ENCODE results near the gene KSR2.

DNA sequence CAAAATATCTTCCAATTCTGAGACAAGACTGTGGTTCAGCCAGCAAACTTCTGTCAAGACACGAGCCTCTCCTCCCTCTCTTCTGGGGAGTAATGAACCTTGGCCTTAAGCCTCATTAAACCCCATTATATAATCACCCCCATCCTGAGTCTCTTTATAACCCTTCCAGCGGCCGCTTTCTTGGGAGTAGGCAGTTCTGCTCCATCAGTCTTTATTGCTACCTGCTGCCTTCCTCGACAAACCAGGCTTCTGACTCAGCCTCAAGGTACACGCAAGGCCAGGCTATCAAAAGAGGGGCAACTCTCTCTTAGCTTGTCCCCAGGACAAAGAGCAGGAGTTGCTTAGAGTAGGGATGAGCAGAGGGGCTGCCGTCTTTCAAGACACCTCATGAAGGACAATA lies 306.6 kb downstream of the KSR2 start:
- TF ChIP-seq, protein P1, sequence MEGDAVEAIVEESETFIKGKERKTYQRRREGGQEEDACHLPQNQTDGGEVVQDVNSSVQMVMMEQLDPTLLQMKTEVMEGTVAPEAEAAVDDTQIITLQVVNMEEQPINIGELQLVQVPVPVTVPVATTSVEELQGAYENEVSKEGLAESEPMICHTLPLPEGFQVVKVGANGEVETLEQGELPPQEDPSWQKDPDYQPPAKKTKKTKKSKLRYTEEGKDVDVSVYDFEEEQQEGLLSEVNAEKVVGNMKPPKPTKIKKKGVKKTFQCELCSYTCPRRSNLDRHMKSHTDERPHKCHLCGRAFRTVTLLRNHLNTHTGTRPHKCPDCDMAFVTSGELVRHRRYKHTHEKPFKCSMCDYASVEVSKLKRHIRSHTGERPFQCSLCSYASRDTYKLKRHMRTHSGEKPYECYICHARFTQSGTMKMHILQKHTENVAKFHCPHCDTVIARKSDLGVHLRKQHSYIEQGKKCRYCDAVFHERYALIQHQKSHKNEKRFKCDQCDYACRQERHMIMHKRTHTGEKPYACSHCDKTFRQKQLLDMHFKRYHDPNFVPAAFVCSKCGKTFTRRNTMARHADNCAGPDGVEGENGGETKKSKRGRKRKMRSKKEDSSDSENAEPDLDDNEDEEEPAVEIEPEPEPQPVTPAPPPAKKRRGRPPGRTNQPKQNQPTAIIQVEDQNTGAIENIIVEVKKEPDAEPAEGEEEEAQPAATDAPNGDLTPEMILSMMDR (IDR thresholded peaks at IDR 0.05; ENCODE audit: low read length) = no peak
- no peak for TF ChIP-seq EZH2 (IDR thresholded peaks at IDR 0.05; ENCODE audit: borderline replicate concordance, low read length)
